T-cell (primary cell): ENCODE data around the gene PLPPR1. TPM values are rescaled to one million over a fixed set of nuclear protein-coding genes. Genes with fewer than 3 reads are reported as not detected.
"Not testable (repeated sequence)": the region's sequence is repeated elsewhere in the genome, so short reads cannot be mapped to it uniquely, and the experiment has no call there.

Source experiments
- ATAC-seq, 4 experiments: fragments of 200-7000 bp in 3 of 4; fragments of 150-1000 bp in 1 of 4; cut with Tn5 transposase; replicated peaks in 1 of 4; 1 replicate in 3 of 4; 2 replicates in 1 of 4; pipeline ENCODE4 v1.10.0; 2021; ENCODE audit warnings: moderate library complexity in 3 of 4, mild to moderate bottlenecking in 2 of 4, moderate number of reproducible peaks in 1 of 4
- CTCF ChIA-PET, 2 donors: fragments of 300-600 bp; sonication (Branson Sonifier 250); formaldehyde crosslinking; loops; one replicate each; lab custom pipeline; 2022; ENCODE audit warnings: antibody characterized with exemption in 2 of 2; lab: Charles Lee
- POLR2A ChIA-PET, 2 donors: fragments of 300-600 bp; sonication (Branson Sonifier 250); formaldehyde crosslinking; loops; one replicate each; lab custom pipeline; 2022; ENCODE audit warnings: antibody characterized with exemption in 2 of 2; lab: Charles Lee
- DNase-seq, 35 experiments: peaks; one replicate each; pipeline versions ENCODE4 v3.0.0 to v3.0.0-alpha.2; 2013 to 2023
- H3K27ac ChIP-seq: one replicate; pipeline ENCODE4 v1.5.1; 2013; ENCODE audit warnings: low read length
- H3K27me3 ChIP-seq, 2 experiments: replicated peaks in 1 of 2; 1 replicate in 1 of 2; 2 replicates in 1 of 2; pipeline versions ENCODE4 v1.6.1 to v1.7.0; 2013; ENCODE audit warnings: low read length in 1 of 2, mixed read lengths in 1 of 2; ENCODE audit not compliant: control insufficient read depth in 2 of 2, insufficient read depth in 2 of 2; ENCODE audit errors: extremely low read depth in 1 of 2
- H3K36me3 ChIP-seq, 2 donors: 1 replicate in 1 of 2; 2 replicates in 1 of 2; pipeline versions ENCODE4 v1.6.1 to v1.7.0; 2013; ENCODE audit warnings: low read length in 1 of 2; ENCODE audit not compliant: control insufficient read depth in 2 of 2, insufficient read depth in 1 of 2; ENCODE audit errors: extremely low read depth in 1 of 2
- H3K4me1 ChIP-seq, 2 experiments: 1 replicate in 1 of 2; 2 replicates in 1 of 2; pipeline versions ENCODE4 v1.6.1 to v1.7.0; 2013; ENCODE audit warnings: low read length in 2 of 2, mixed read lengths in 1 of 2; ENCODE audit not compliant: insufficient read depth in 2 of 2, control insufficient read depth in 1 of 2; ENCODE audit errors: extremely low read depth in 1 of 2
- H3K4me3 ChIP-seq, 2 donors: 1 replicate in 1 of 2; 2 replicates in 1 of 2; pipeline versions ENCODE4 v1.5.1 to v1.7.0; 2013; ENCODE audit warnings: mild to moderate bottlenecking in 2 of 2, low read length in 1 of 2, moderate library complexity in 1 of 2; ENCODE audit not compliant: control insufficient read depth in 1 of 2; ENCODE audit errors: extremely low read depth in 1 of 2
- H3K9me3 ChIP-seq: 2 replicates; pipeline ENCODE4 v1.7.0; 2013
- H3K27ac Mint-ChIP-seq, 2 donors: one replicate each; pipeline ENCODE4 v1.8.0; 2020 to 2021; ENCODE audit warnings: mild to moderate bottlenecking in 2 of 2, mixed read lengths in 2 of 2
- H3K27me3 Mint-ChIP-seq, 2 donors: one replicate each; pipeline ENCODE4 v1.8.0; 2021 to 2022; ENCODE audit warnings: mixed read lengths in 2 of 2
- H3K36me3 Mint-ChIP-seq: one replicate; pipeline ENCODE4 v1.8.0; 2021; ENCODE audit warnings: mixed read lengths
- H3K4me1 Mint-ChIP-seq, 3 donors: one replicate each; pipeline ENCODE4 v1.8.0; 2020 to 2022; ENCODE audit warnings: mixed read lengths in 3 of 3, mild to moderate bottlenecking in 1 of 3
- H3K4me3 Mint-ChIP-seq, 3 donors: one replicate each; pipeline ENCODE4 v1.8.0; 2020 to 2022; ENCODE audit warnings: mild to moderate bottlenecking in 3 of 3, mixed read lengths in 3 of 3, moderate library complexity in 3 of 3
- H3K9me3 Mint-ChIP-seq, 3 donors: one replicate each; pipeline ENCODE4 v1.8.0; 2020 to 2022; ENCODE audit warnings: mixed read lengths in 3 of 3
- WGBS: methylation state at CpG from one replicate; pipeline ENCODE4 v1.1.5; 2013; ENCODE audit warnings: missing lambda C conversion rate; ENCODE audit not compliant: insufficient coverage; 5-methylcytosine and 5-hydroxymethylcytosine counted together
- total RNA-seq, 35 experiments: library from RNA in 6 of 35; stranded (reverse) in 6 of 35; fragments of 120-200 nt in 1 of 35; gene quantifications; one replicate each; pipeline versions ENCODE4 v1.2.1 to v1.2.4 and lab custom pipeline; 2013 to 2026

PLPPR1 gene
- total RNA-seq, 5 donors from 2014 or later (not counting 1 experiment from before 2014, with no cell fraction given): not detected

DNA sequence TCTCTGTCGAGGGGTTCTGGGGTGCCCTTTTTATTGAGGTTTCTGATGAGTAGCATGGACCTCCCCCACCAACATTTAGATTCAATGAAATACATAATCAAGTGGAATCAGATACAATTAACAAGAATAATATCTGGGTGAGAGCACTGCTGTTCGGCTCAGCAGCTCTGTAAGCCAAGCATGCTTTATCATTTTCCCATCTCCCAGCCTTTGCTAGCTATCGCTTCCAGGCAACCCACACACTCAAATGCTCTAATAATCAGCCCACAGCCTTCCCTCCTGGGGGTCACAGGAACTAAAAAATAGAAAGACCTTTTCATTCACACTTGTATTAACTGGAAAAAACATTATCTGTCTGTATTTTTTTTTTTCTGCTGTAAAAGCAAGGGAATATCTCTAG is 8.9 kb downstream of the PLPPR1 start:
- Histone ChIP-seq H3K4me1 (no peaks in the 10 kb centered on the region), H3K4me3 (no peak overlapping the region), H3K27ac (no peak overlapping the region), H3K27me3 (no peaks in the 10 kb centered on the region), H3K36me3 (no peaks in the 10 kb centered on the region), H3K9me3 (no peaks in the 10 kb centered on the region)
- no peak for DNase-seq
- Mint-ChIP-seq H3K36me3 (no peaks in the 10 kb centered on the region), H3K4me1 (no peaks in the 10 kb centered on the region), H3K9me3 (peaks cover 2 to 6% (median 4%) of the 10 kb centered on the region in 3 donors), H3K27me3 (peaks cover 0 to 5% of the 10 kb centered on the region in 2 donors), H3K4me3 (no peak overlapping the region), H3K27ac (no peak overlapping the region)
- CTCF ChIA-PET: no interaction called here
- POLR2A ChIA-PET: no interaction called here
- no peak for ATAC-seq
- whole genome bisulfite sequencing: no CpG with 5 or more reads among the region's 3 CpGs

GRCh38 chr9:101038488-101038887 is 10.0 kb downstream of the PLPPR1 start:
- no peaks in the 10 kb centered on the region for H3K4me1 Mint-ChIP-seq
- H3K9me3 ChIP-seq: no peaks in the 10 kb centered on the region
- 80% methylated on average over 2 of the region's 4 CpGs for WGBS
- peaks cover 0 to 5% of the 10 kb centered on the region in 2 donors for H3K27me3 Mint-ChIP-seq
- no peak for ATAC-seq
- H3K9me3 Mint-ChIP-seq: peaks cover 2 to 8% (median 6%) of the 10 kb centered on the region in 3 donors
- no peak overlapping the region for H3K4me3 Mint-ChIP-seq
- H3K4me1 ChIP-seq: no peaks in the 10 kb centered on the region
- no peak overlapping the region for H3K4me3 ChIP-seq
- no peak overlapping the region for H3K27ac Mint-ChIP-seq
- POLR2A ChIA-PET: no interaction called here
- no peak for DNase-seq
- no peak overlapping the region for H3K27ac ChIP-seq
- no peaks in the 10 kb centered on the region for H3K36me3 Mint-ChIP-seq
- no peaks in the 10 kb centered on the region for H3K36me3 ChIP-seq
- CTCF ChIA-PET: no interaction called here
- no peaks in the 10 kb centered on the region for H3K27me3 ChIP-seq

DNA sequence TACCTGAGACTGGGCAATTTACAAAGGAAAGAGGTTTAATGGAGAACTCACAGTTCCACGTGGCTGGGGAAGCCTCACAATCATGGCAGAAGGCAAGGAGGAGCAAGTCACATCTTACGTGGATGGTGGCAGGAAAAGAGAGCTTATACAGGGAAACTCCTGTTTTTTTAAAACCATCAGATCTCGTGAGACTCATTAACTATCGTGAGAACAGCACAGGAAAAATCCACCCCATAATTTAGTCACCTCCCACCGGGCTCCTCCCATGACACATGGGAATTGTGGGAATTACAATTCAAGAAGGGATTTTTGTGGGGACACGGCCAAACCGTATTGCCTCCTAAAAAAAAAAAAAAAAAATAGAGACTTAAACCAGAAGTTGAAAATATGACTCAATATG is 11.1 kb downstream of the PLPPR1 start:
- ATAC-seq, H3K27me3 Mint-ChIP-seq, H3K4me3 Mint-ChIP-seq, H3K36me3 ChIP-seq, H3K4me3 ChIP-seq, H3K27ac ChIP-seq, H3K4me1 ChIP-seq, H3K27ac Mint-ChIP-seq, H3K36me3 Mint-ChIP-seq, H3K4me1 Mint-ChIP-seq, H3K27me3 ChIP-seq, H3K9me3 Mint-ChIP-seq, DNase-seq, H3K9me3 ChIP-seq, POLR2A ChIA-PET: not testable (repeated sequence)
- CTCF ChIA-PET: interaction anchor here in 1 of 2 donors (1.0 kb wide), 1 partner anchor 14 kb away, joined by 3 read pairs; no protein-coding TSS in a partner anchor
- WGBS: no CpG with 5 or more reads among the region's 7 CpGs

- peaks cover 0 to 3% of the 10 kb centered on the region in 2 donors for H3K27me3 Mint-ChIP-seq
These were observed 19.4 kb downstream of the PLPPR1 start for GRCh38 chr9:101047848-101048397.

DNA sequence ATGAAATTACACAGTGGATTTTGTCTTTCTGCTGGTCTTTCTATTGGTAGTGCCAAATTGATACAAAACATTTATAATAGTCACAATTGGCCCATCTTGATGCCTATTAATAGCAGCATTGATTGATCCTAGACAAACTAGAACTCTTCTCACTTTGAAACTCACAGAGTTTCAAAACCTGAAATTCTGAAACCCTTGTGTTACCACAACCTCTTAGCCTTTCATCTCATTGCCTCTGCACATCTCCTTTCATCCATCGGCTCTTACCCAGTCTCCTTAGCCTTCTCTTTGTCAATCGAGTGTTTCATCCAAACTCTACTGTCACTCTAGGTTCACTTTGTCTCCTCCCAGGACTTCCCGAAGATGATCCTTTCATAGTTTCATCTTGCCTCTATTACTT is 22.1 kb downstream of the PLPPR1 start:
- no peak overlapping the region for H3K27ac Mint-ChIP-seq
- peaks cover 0 to 3% of the 10 kb centered on the region in 2 donors for H3K27me3 Mint-ChIP-seq
- Histone ChIP-seq H3K27ac (no peak overlapping the region), H3K36me3 (no peaks in the 10 kb centered on the region), H3K9me3 (no peaks in the 10 kb centered on the region), H3K27me3 (no peaks in the 10 kb centered on the region), H3K4me1 (no peaks in the 10 kb centered on the region), H3K4me3 (no peak overlapping the region)
- DNase-seq: no peak
- ATAC-seq: no peak
- H3K4me1 Mint-ChIP-seq: no peaks in the 10 kb centered on the region
- H3K9me3 Mint-ChIP-seq: peaks cover 0 to 8% (median 3%) of the 10 kb centered on the region in 3 donors
- ChIA-PET CTCF (no interaction called here), POLR2A (no interaction called here)
- H3K4me3 Mint-ChIP-seq: no peak overlapping the region
- no peaks in the 10 kb centered on the region for H3K36me3 Mint-ChIP-seq
- 80% methylated on average over 3 of the region's 3 CpGs for WGBS

More at GRCh38 chr9:101047848-101048397, 19.4 kb downstream of the PLPPR1 start:
- Histone ChIP-seq H3K4me1 (no peaks in the 10 kb centered on the region), H3K4me3 (no peak overlapping the region), H3K27ac (no peak overlapping the region), H3K9me3 (no peaks in the 10 kb centered on the region), H3K36me3 (no peaks in the 10 kb centered on the region), H3K27me3 (no peaks in the 10 kb centered on the region)
- Mint-ChIP-seq H3K9me3 (peaks cover 0 to 11% (median 3%) of the 10 kb centered on the region in 3 donors), H3K4me1 (no peaks in the 10 kb centered on the region), H3K36me3 (no peaks in the 10 kb centered on the region), H3K27ac (no peak overlapping the region), H3K4me3 (no peak overlapping the region)
- ATAC-seq (no peak), DNase-seq (no peak)
- POLR2A ChIA-PET: no interaction called here
- 50% methylated on average over 1 of the region's 4 CpGs for WGBS
- CTCF ChIA-PET: no interaction called here

- ATAC-seq: no peak
- H3K4me3 Mint-ChIP-seq: no peak overlapping the region
- Histone ChIP-seq H3K36me3 (no peaks in the 10 kb centered on the region), H3K4me1 (no peaks in the 10 kb centered on the region), H3K27ac (no peak overlapping the region), H3K27me3 (no peaks in the 10 kb centered on the region), H3K4me3 (no peak overlapping the region), H3K9me3 (no peaks in the 10 kb centered on the region)
- POLR2A ChIA-PET: no interaction called here
- peaks cover 0 to 12% (median 0%) of the 10 kb centered on the region in 3 donors for H3K9me3 Mint-ChIP-seq
- H3K36me3 Mint-ChIP-seq: no peaks in the 10 kb centered on the region
- H3K27ac Mint-ChIP-seq: no peak overlapping the region
- WGBS: 55% methylated on average over 7 of the region's 8 CpGs
- H3K27me3 Mint-ChIP-seq: peaks cover 5 to 9% of the 10 kb centered on the region in 2 donors
- CTCF ChIA-PET: no interaction called here
- H3K4me1 Mint-ChIP-seq: no peaks in the 10 kb centered on the region
- DNase-seq: no peak
These were observed 26.1 kb downstream of the PLPPR1 start for GRCh38 chr9:101054657-101055056.
